Suprapubic skin (tissue), 4 donors: ENCODE measurements around the gene CBLL1. TPM values are rescaled to one million over a fixed set of nuclear protein-coding genes. Genes with fewer than 3 reads are reported as not detected.

ENCODE experiments used
- DNase-seq, 2 donors: peaks; one replicate each; pipeline ENCODE4 v3.0.0-alpha.2; 2019; ENCODE audit warnings: low spot score in 2 of 2
- H3K27ac ChIP-seq: fragments of 200-600 bp; sonication (generic); one replicate; pipeline ENCODE4 v1.5.1; 2019
- H3K27me3 ChIP-seq: fragments of 200-600 bp; sonication (generic); one replicate; pipeline ENCODE4 v1.5.1; 2019
- H3K36me3 ChIP-seq: fragments of 200-600 bp; sonication (generic); one replicate; pipeline ENCODE4 v1.5.1; 2019
- H3K4me1 ChIP-seq: fragments of 200-600 bp; sonication (generic); one replicate; pipeline ENCODE4 v1.5.1; 2019
- H3K4me3 ChIP-seq: fragments of 200-600 bp; sonication (generic); one replicate; pipeline ENCODE4 v1.5.1; 2019; ENCODE audit warnings: mild to moderate bottlenecking
- H3K9me3 ChIP-seq: fragments of 200-600 bp; sonication (generic); one replicate; pipeline ENCODE4 v1.5.1; 2019
- CTCF ChIP-seq, 2 donors: fragments of 200-600 bp in 1 of 2; fragments of 450-650 bp in 1 of 2; sonication (generic) in 1 of 2; IDR thresholded peaks; one replicate each; pipeline ENCODE4 v1.5.1; 2016 to 2019; ENCODE audit warnings: antibody characterized with exemption in 2 of 2, mild to moderate bottlenecking in 1 of 2, moderate library complexity in 1 of 2
- EP300 ChIP-seq: sonication (generic); formaldehyde crosslinking; IDR thresholded peaks from one replicate; pipeline ENCODE4 v1.6.1; 2017; ENCODE audit warnings: antibody characterized with exemption
- POLR2A ChIP-seq, 2 donors: fragments of 450-650 bp; IDR thresholded peaks; one replicate each; pipeline ENCODE4 v1.6.1; 2017; ENCODE audit warnings: antibody characterized with exemption in 2 of 2, mild to moderate bottlenecking in 2 of 2, moderate library complexity in 2 of 2
- POLR2AphosphoS5 ChIP-seq, 3 donors: sonication (generic); formaldehyde crosslinking; IDR thresholded peaks; one replicate each; pipeline ENCODE4 v1.6.1; 2017; ENCODE audit warnings: antibody characterized with exemption in 3 of 3
- WGBS: methylation state at CpG from one replicate; pipeline ENCODE4 v1.1.5; 2018; 5-methylcytosine and 5-hydroxymethylcytosine counted together
- total RNA-seq, 4 donors: library from RNA; depleted of rRNA; stranded (reverse); fragments of >200 nt; gene quantifications; one replicate each; pipeline ENCODE4 v1.1.0, GENCODE V29; 2016

CBLL1 gene
- total RNA-seq, 4 donors from 2014 or later, result 47.4 to 63.0 (median 49.9) TPM

GRCh38 chr7:107788216-107788615 is 44.3 kb downstream of the CBLL1 start:
- H3K4me3 ChIP-seq, result no peak overlapping the region
- no peak for TF ChIP-seq POLR2AphosphoS5 (IDR thresholded peaks at IDR 0.05)
- TF ChIP-seq POLR2A (IDR thresholded peaks at IDR 0.05), result no peak
- TF ChIP-seq CTCF (IDR thresholded peaks at IDR 0.05), result no peak
- TF ChIP-seq EP300, result no peak
- H3K27ac ChIP-seq, result no peak overlapping the region
- H3K9me3 ChIP-seq, result no peaks in the 10 kb centered on the region
- peaks cover 19% of the 10 kb centered on the region for H3K4me1 ChIP-seq
- 91% methylated on average over 1 of the region's 1 CpG for WGBS
- H3K27me3 ChIP-seq, result no peaks in the 10 kb centered on the region
- no peak for DNase-seq
- no peaks in the 10 kb centered on the region for H3K36me3 ChIP-seq

- DNase-seq, result no peak
- Histone ChIP-seq H3K4me3 (no peak overlapping the region), H3K36me3 (no peaks in the 10 kb centered on the region), H3K27me3 (no peaks in the 10 kb centered on the region), H3K27ac (no peak overlapping the region), H3K9me3 (no peaks in the 10 kb centered on the region), H3K4me1 (peaks cover 19% of the 10 kb centered on the region)
- TF ChIP-seq POLR2AphosphoS5 (IDR thresholded peaks at IDR 0.05) (no peak), CTCF (IDR thresholded peaks at IDR 0.05) (no peak), POLR2A (IDR thresholded peaks at IDR 0.05) (no peak), EP300 (no peak)
- WGBS, result 63% methylated on average over 3 of the region's 3 CpGs
These were observed 44.7 kb downstream of the CBLL1 start for GRCh38 chr7:107788662-107789061.

GRCh38 chr7:107789647-107790046 is 45.7 kb downstream of the CBLL1 start:
- H3K27ac ChIP-seq, result no peak overlapping the region
- no peaks in the 10 kb centered on the region for H3K36me3 ChIP-seq
- H3K27me3 ChIP-seq, result no peaks in the 10 kb centered on the region
- H3K9me3 ChIP-seq, result no peaks in the 10 kb centered on the region
- H3K4me1 ChIP-seq, result peaks cover 19% of the 10 kb centered on the region
- no peak for DNase-seq
- WGBS, result 75% methylated on average over 6 of the region's 6 CpGs
- H3K4me3 ChIP-seq, result no peak overlapping the region
- no peak for TF ChIP-seq POLR2A (IDR thresholded peaks at IDR 0.05)
- TF ChIP-seq EP300, result no peak
- no peak for TF ChIP-seq CTCF (IDR thresholded peaks at IDR 0.05)
- TF ChIP-seq POLR2AphosphoS5 (IDR thresholded peaks at IDR 0.05), result no peak

- H3K4me1 ChIP-seq, result no peaks in the 10 kb centered on the region
- 78% methylated on average over 6 of the region's 6 CpGs for WGBS
- no peaks in the 10 kb centered on the region for H3K9me3 ChIP-seq
- no peak overlapping the region for H3K27ac ChIP-seq
- no peaks in the 10 kb centered on the region for H3K27me3 ChIP-seq
- no peaks in the 10 kb centered on the region for H3K36me3 ChIP-seq
- no peak overlapping the region for H3K4me3 ChIP-seq
- TF ChIP-seq EP300 (no peak), POLR2A (IDR thresholded peaks at IDR 0.05) (no peak)
- DNase-seq, result no peak
These were observed 48.4 kb downstream of the CBLL1 start for GRCh38 chr7:107792364-107792763.

GRCh38 chr7:107799647-107800264 is 55.8 kb downstream of the CBLL1 start:
- Histone ChIP-seq H3K4me3 (no peak overlapping the region), H3K4me1 (no peaks in the 10 kb centered on the region), H3K27ac (no peak overlapping the region), H3K27me3 (no peaks in the 10 kb centered on the region), H3K9me3 (no peaks in the 10 kb centered on the region), H3K36me3 (no peaks in the 10 kb centered on the region)
- 79% methylated on average over 6 of the region's 6 CpGs for WGBS
- TF ChIP-seq EP300 (no peak), POLR2A (IDR thresholded peaks at IDR 0.05) (no peak), POLR2AphosphoS5 (IDR thresholded peaks at IDR 0.05) (no peak), CTCF (IDR thresholded peaks at IDR 0.05) (no peak)
- no peak for DNase-seq
